H9 (cell line): ENCODE results near the gene TLE6. TPM values are rescaled to one million over a fixed set of nuclear protein-coding genes. Genes with fewer than 3 reads are reported as not detected.

Source experiments
- DNase-seq: peaks from one replicate; pipeline ENCODE4 v3.0.0-alpha.2; 2017
- H2AFZ ChIP-seq: one replicate; pipeline ENCODE4 v1.6.1; 2013; ENCODE audit warnings: mild to moderate bottlenecking, low read length, control low read depth, moderate library complexity
- H2AK5ac ChIP-seq: 2 replicates; pipeline ENCODE4 v1.6.1; 2013; ENCODE audit warnings: low read length, control low read depth, mixed read lengths; ENCODE audit not compliant: insufficient read length
- H2BK120ac ChIP-seq: one replicate; pipeline ENCODE4 v1.6.1; 2013; ENCODE audit warnings: low read depth, mild to moderate bottlenecking, low read length, control low read depth, inconsistent platforms; ENCODE audit not compliant: poor library complexity, severe bottlenecking
- H2BK12ac ChIP-seq: 2 replicates; pipeline ENCODE4 v1.6.1; 2013; ENCODE audit warnings: low read length, control low read depth, mixed read lengths, low read depth; ENCODE audit not compliant: insufficient read length
- H2BK15ac ChIP-seq: 2 replicates; pipeline ENCODE4 v1.6.1; 2013; ENCODE audit warnings: low read depth, low read length, control low read depth
- H2BK20ac ChIP-seq: one replicate; pipeline ENCODE4 v1.6.1; 2013; ENCODE audit warnings: low read depth, mild to moderate bottlenecking, low read length, control low read depth, inconsistent platforms; ENCODE audit not compliant: poor library complexity, severe bottlenecking
- H2BK5ac ChIP-seq: 2 replicates; pipeline ENCODE4 v1.6.1; 2013; ENCODE audit warnings: low read length, control low read depth, mixed read lengths; ENCODE audit not compliant: insufficient read length
- H3K14ac ChIP-seq: 2 replicates; pipeline ENCODE4 v1.6.1; 2013; ENCODE audit warnings: low read length, control low read depth; ENCODE audit not compliant: insufficient read depth
- H3K18ac ChIP-seq: 2 replicates; pipeline ENCODE4 v1.6.1; 2013; ENCODE audit warnings: low read depth, mild to moderate bottlenecking, mixed read lengths, low read length, control low read depth; ENCODE audit not compliant: insufficient read length
- H3K23ac ChIP-seq: 2 replicates; pipeline ENCODE4 v1.6.1; 2013; ENCODE audit warnings: low read length, control low read depth, mixed read lengths, low read depth; ENCODE audit not compliant: insufficient read length
- H3K23me2 ChIP-seq: 2 replicates; pipeline ENCODE4 v1.6.1; 2013; ENCODE audit warnings: low read depth, mild to moderate bottlenecking, mixed read lengths, low read length, control low read depth; ENCODE audit not compliant: insufficient read length, poor library complexity, severe bottlenecking
- H3K27ac ChIP-seq: 2 replicates; pipeline ENCODE4 v1.5.1; 2013; ENCODE audit warnings: low read length, control low read depth, mixed read lengths, low read depth; ENCODE audit not compliant: insufficient read length
- H3K27me3 ChIP-seq: 2 replicates; pipeline ENCODE4 v1.6.1; 2013; ENCODE audit warnings: low read length, control low read depth, inconsistent platforms; ENCODE audit not compliant: insufficient read depth
- H3K4ac ChIP-seq: 2 replicates; pipeline ENCODE4 v1.6.1; 2013; ENCODE audit warnings: low read depth, mild to moderate bottlenecking, control low read depth, inconsistent platforms, low read length, moderate library complexity
- H3K4me1 ChIP-seq: 2 replicates; pipeline ENCODE4 v1.6.1; 2013; ENCODE audit warnings: low read length, control low read depth, inconsistent platforms; ENCODE audit not compliant: insufficient read depth
- H3K4me2 ChIP-seq: 2 replicates; pipeline ENCODE4 v1.6.1; 2013; ENCODE audit warnings: low read length, control low read depth, mixed read lengths; ENCODE audit not compliant: insufficient read length, insufficient read depth
- H3K56ac ChIP-seq: 2 replicates; pipeline ENCODE4 v1.6.1; 2013; ENCODE audit warnings: low read depth, mild to moderate bottlenecking, mixed read lengths, low read length, control low read depth; ENCODE audit not compliant: insufficient read length
- H3K79me1 ChIP-seq: 2 replicates; pipeline ENCODE4 v1.6.1; 2013; ENCODE audit warnings: low read depth, mild to moderate bottlenecking, moderate library complexity, low read length, control low read depth, inconsistent platforms; ENCODE audit not compliant: insufficient read depth, poor library complexity, severe bottlenecking
- H3K79me2 ChIP-seq: 2 replicates; pipeline ENCODE4 v1.6.1; 2013; ENCODE audit warnings: low read length, control low read depth, inconsistent platforms; ENCODE audit not compliant: insufficient read depth
- H3K9ac ChIP-seq: 2 replicates; pipeline ENCODE4 v1.6.1; 2013; ENCODE audit warnings: low read length, control low read depth, mixed read lengths; ENCODE audit not compliant: insufficient read length; ENCODE audit errors: extremely low read depth
- H3K9me3 ChIP-seq: one replicate; pipeline ENCODE4 v1.6.1; 2013; ENCODE audit warnings: low read depth, low read length, inconsistent platforms; ENCODE audit not compliant: control insufficient read depth
- H3T11ph ChIP-seq: one replicate; pipeline ENCODE4 v1.6.1; 2013; ENCODE audit warnings: mild to moderate bottlenecking, low read length, control low read depth, inconsistent platforms
- H4K20me1 ChIP-seq: one replicate; pipeline ENCODE4 v1.6.1; 2013; ENCODE audit not compliant: control insufficient read depth, insufficient read length, insufficient read depth
- H4K5ac ChIP-seq: 2 replicates; pipeline ENCODE4 v1.6.1; 2013; ENCODE audit warnings: low read depth, mild to moderate bottlenecking, mixed read lengths, low read length, control low read depth; ENCODE audit not compliant: insufficient read length
- H4K8ac ChIP-seq: replicated peaks from 2 replicates; pipeline ENCODE4 v1.6.1; 2013; ENCODE audit warnings: low read length, control low read depth, mixed read lengths, low read depth; ENCODE audit not compliant: insufficient read length
- H4K91ac ChIP-seq: 2 replicates; pipeline ENCODE4 v1.6.1; 2013; ENCODE audit warnings: low read depth, mild to moderate bottlenecking, moderate library complexity, mixed read lengths, low read length, control low read depth; ENCODE audit not compliant: insufficient read length
- H3K27ac Mint-ChIP-seq, 3 experiments: 2 replicates in 2 of 3; 3 replicates in 1 of 3; pipeline ENCODE4 v1.8.0; 2020 to 2021; ENCODE audit warnings: mixed read lengths in 3 of 3, mild to moderate bottlenecking in 1 of 3, moderate library complexity in 1 of 3
- H3K27me3 Mint-ChIP-seq: 2 replicates; pipeline ENCODE4 v1.8.0; 2021; ENCODE audit warnings: low read depth, mild to moderate bottlenecking, moderate library complexity, mixed read lengths
- H3K36me3 Mint-ChIP-seq, 3 experiments: 2 replicates in 2 of 3; 3 replicates in 1 of 3; pipeline ENCODE4 v1.8.0; 2020 to 2021; ENCODE audit warnings: low read depth in 3 of 3, mixed read lengths in 3 of 3; ENCODE audit not compliant: insufficient read depth in 1 of 3
- H3K4me1 Mint-ChIP-seq, 2 experiments: 2 replicates each; pipeline ENCODE4 v1.8.0; 2020; ENCODE audit warnings: mixed read lengths in 2 of 2
- H3K4me3 Mint-ChIP-seq, 2 experiments: 2 replicates in 1 of 2; 3 replicates in 1 of 2; pipeline ENCODE4 v1.8.0; 2020 to 2021; ENCODE audit warnings: mild to moderate bottlenecking in 2 of 2, mixed read lengths in 2 of 2, moderate library complexity in 1 of 2
- H3K9me3 Mint-ChIP-seq, 2 experiments: 2 replicates in 1 of 2; 3 replicates in 1 of 2; pipeline ENCODE4 v1.8.0; 2020; ENCODE audit warnings: mild to moderate bottlenecking in 2 of 2, mixed read lengths in 2 of 2, moderate library complexity in 1 of 2
- CTCF ChIP-seq: fragments of 200-600 bp; sonication (generic); conservative IDR thresholded peaks from 3 replicates; pipeline ENCODE4 v1.8.0; 2021; ENCODE audit warnings: antibody characterized with exemption, mild to moderate bottlenecking
- WGBS: extraction: QIAGEN DNeasy Blood & Tissue Kit; methylation state at CpG from one replicate; pipeline ENCODE4 v1.1.7; 2013; ENCODE audit warnings: missing lambda C conversion rate, low lambda C conversion rate, mixed read lengths; ENCODE audit not compliant: insufficient read length; ENCODE audit errors: extremely low coverage; 5-methylcytosine and 5-hydroxymethylcytosine counted together
- total RNA-seq: library from RNA; stranded (reverse); gene quantifications from 2 replicates; pipeline ENCODE4 v1.2.1, GENCODE V29; 2021

Gene TLE6
- total RNA-seq, 1 experiment from 2014 or later = 1.7 TPM

- Mint-ChIP-seq H3K4me3 (peak overlapping the region in 1 of 2 experiments; percentile 50; a peak in 1 of 5 replicates), H3K36me3 (peaks cover 0 to 2% (median 1%) of the 10 kb centered on the region in 3 experiments; a peak in 3 of 7 replicates), H3K27me3 (peaks cover 89% of the 10 kb centered on the region), H3K4me1 (peaks cover 18 to 30% of the 10 kb centered on the region in 2 experiments), H3K9me3 (no peaks in the 10 kb centered on the region; a peak in 2 of 5 replicates), H3K27ac (no peak overlapping the region; a peak in 1 of 7 replicates)
- H3K18ac ChIP-seq = no peak overlapping the region
- H3K4me1 ChIP-seq = peaks cover 2% of the 10 kb centered on the region; the same call in 1 of the 2 replicates
- H2AK5ac ChIP-seq = no peak overlapping the region
- no peaks in the 10 kb centered on the region for H3K79me1 ChIP-seq
- no peaks in the 10 kb centered on the region for H4K20me1 ChIP-seq
- H2BK5ac ChIP-seq = no peak overlapping the region
- H3K79me2 ChIP-seq = no peaks in the 10 kb centered on the region
- DNase-seq = no peak
- no peak overlapping the region for H3K23ac ChIP-seq
- peaks cover 2% of the 10 kb centered on the region; the same call in 1 of the 2 replicates for H3K27me3 ChIP-seq
- H2BK12ac ChIP-seq = no peak overlapping the region
- no peak overlapping the region for H3K14ac ChIP-seq
- no peaks in the 10 kb centered on the region for H3K9me3 ChIP-seq
- no peak overlapping the region for H4K8ac ChIP-seq
- H4K91ac ChIP-seq = no peak overlapping the region
- no peak overlapping the region for H4K5ac ChIP-seq
- WGBS = no CpG with 5 or more reads among the region's 5 CpGs
- no peak overlapping the region for H2AFZ ChIP-seq
- H2BK15ac ChIP-seq = no peak overlapping the region
- H3K23me2 ChIP-seq = peaks cover 12% of the 10 kb centered on the region
- no peak overlapping the region for H3K9ac ChIP-seq
- H3K4ac ChIP-seq = no peak overlapping the region
- H2BK120ac ChIP-seq = no peak overlapping the region
- H3K4me2 ChIP-seq = no peak overlapping the region
- H2BK20ac ChIP-seq = no peak overlapping the region
- TF ChIP-seq CTCF = no peak
- no peak overlapping the region for H3K56ac ChIP-seq
- no peak overlapping the region for H3T11ph ChIP-seq
- H3K27ac ChIP-seq = no peak overlapping the region
These were observed 54.2 kb downstream of the TLE6 start for GRCh38 chr19:3031607-3031867.
